Fibroblast of peridontal ligament (primary cell): Measurements from ENCODE around the gene CD46.

Source experiments
- DNase-seq: peaks from one replicate; pipeline ENCODE4 v3.0.0-alpha.2; 2010; ENCODE audit errors: extremely low read depth

Gene CD46

GRCh38 chr1:207828046-207828445, 76.2 kb downstream of the CD46 start:
- no peak for DNase-seq

GRCh38 chr1:207828485-207829158, 76.8 kb downstream of the CD46 start:
- DNase-seq = peak; percentile 92

- no peak for DNase-seq
Observed at GRCh38 chr1:207829576-207829975, 77.7 kb downstream of the CD46 start.

GRCh38 chr1:207830788-207831187, 78.9 kb downstream of the CD46 start:
- DNase-seq = no peak

GRCh38 chr1:207831517-207832327, 79.9 kb downstream of the CD46 start:
- no peak for DNase-seq

GRCh38 chr1:207832796-207833195, 80.9 kb downstream of the CD46 start:
- DNase-seq = no peak

GRCh38 chr1:207833381-207833780, 81.5 kb downstream of the CD46 start:
- DNase-seq = no peak

GRCh38 chr1:207833956-207834660, 82.3 kb downstream of the CD46 start:
- no peak for DNase-seq

GRCh38 chr1:207835958-207836357, 84.1 kb downstream of the CD46 start:
- DNase-seq = no peak

- no peak for DNase-seq
Observed at GRCh38 chr1:207836591-207837347, 84.9 kb downstream of the CD46 start.

GRCh38 chr1:207837673-207838072, 85.8 kb downstream of the CD46 start:
- no peak for DNase-seq

GRCh38 chr1:207838156-207839082, 86.6 kb downstream of the CD46 start:
- no peak for DNase-seq

GRCh38 chr1:207839083-207839413, 87.2 kb downstream of the CD46 start:
- no peak for DNase-seq

GRCh38 chr1:207840380-207840779, 88.5 kb downstream of the CD46 start:
- DNase-seq = no peak

GRCh38 chr1:207841293-207841692, 89.4 kb downstream of the CD46 start:
- no peak for DNase-seq

GRCh38 chr1:207841901-207842300, 90.0 kb downstream of the CD46 start:
- DNase-seq = no peak

GRCh38 chr1:207842506-207842905, 90.7 kb downstream of the CD46 start:
- DNase-seq = no peak

GRCh38 chr1:207844371-207844770, 92.5 kb downstream of the CD46 start:
- DNase-seq = peak; percentile 74
